Measurements from ENCODE around the gene PTPN13.
"Not testable (repeated sequence)": the region's sequence is repeated elsewhere in the genome, so short reads cannot be mapped to it uniquely, and the experiment has no call there.

Gene PTPN13

GRCh38 chr4:86631166-86631565 is 37.1 kb downstream of the PTPN13 start:
- no peak for DNase-seq (ENCODE audit: low read depth, low spot score)
- H3K4me3 ChIP-seq (ENCODE audit: low read length): no peak overlapping the region

- no peak overlapping the region for H3K4me3 ChIP-seq (ENCODE audit: low read length)
- DNase-seq (ENCODE audit: low read depth, low spot score): no peak
Measured at GRCh38 chr4:86633854-86634253, 39.7 kb downstream of the PTPN13 start.

- no peak for DNase-seq (ENCODE audit: low read depth, low spot score)
- H3K4me3 ChIP-seq (ENCODE audit: low read length): no peak overlapping the region
Measured at GRCh38 chr4:86640469-86640868, 46.4 kb downstream of the PTPN13 start.

- DNase-seq (ENCODE audit: low read depth, low spot score): no peak
- H3K4me3 ChIP-seq (ENCODE audit: low read length): no peak overlapping the region
Measured at GRCh38 chr4:86641516-86642090, 47.5 kb downstream of the PTPN13 start.

GRCh38 chr4:86644892-86645291 is 50.8 kb downstream of the PTPN13 start:
- no peak for DNase-seq (ENCODE audit: low read depth, low spot score)
- no peak overlapping the region for H3K4me3 ChIP-seq (ENCODE audit: low read length)

GRCh38 chr4:86652332-86652932 is 58.3 kb downstream of the PTPN13 start:
- no peak overlapping the region for H3K4me3 ChIP-seq (ENCODE audit: low read length)
- no peak for DNase-seq (ENCODE audit: low read depth, low spot score)

- H3K4me3 ChIP-seq (ENCODE audit: low read length): no peak overlapping the region
- DNase-seq (ENCODE audit: low read depth, low spot score): peak; percentile 10
Measured at GRCh38 chr4:86653237-86653865, 59.2 kb downstream of the PTPN13 start.

GRCh38 chr4:86656781-86657180 is 62.7 kb downstream of the PTPN13 start:
- DNase-seq (ENCODE audit: low read depth, low spot score); H3K4me3 ChIP-seq (ENCODE audit: low read length): not testable (repeated sequence)

GRCh38 chr4:86657382-86657781 is 63.3 kb downstream of the PTPN13 start:
- H3K4me3 ChIP-seq (ENCODE audit: low read length): no peak overlapping the region

GRCh38 chr4:86657910-86658309 is 63.8 kb downstream of the PTPN13 start:
- no peak for DNase-seq (ENCODE audit: low read depth, low spot score)
- no peak overlapping the region for H3K4me3 ChIP-seq (ENCODE audit: low read length)

More at GRCh38 chr4:86657382-86657781, 63.3 kb downstream of the PTPN13 start:
- DNase-seq (ENCODE audit: low read depth, low spot score): no peak

- DNase-seq (ENCODE audit: low read depth, low spot score): no peak
- no peak overlapping the region for H3K4me3 ChIP-seq (ENCODE audit: low read length)
Measured at GRCh38 chr4:86660401-86660800, 66.3 kb downstream of the PTPN13 start.

- no peak overlapping the region for H3K4me3 ChIP-seq (ENCODE audit: low read length)
- no peak for DNase-seq (ENCODE audit: low read depth, low spot score)
Measured at GRCh38 chr4:86661006-86661405, 66.9 kb downstream of the PTPN13 start.

- H3K4me3 ChIP-seq (ENCODE audit: low read length): no peak overlapping the region
- DNase-seq (ENCODE audit: low read depth, low spot score): no peak
Measured at GRCh38 chr4:86661418-86661817, 67.3 kb downstream of the PTPN13 start.

- no peak overlapping the region for H3K4me3 ChIP-seq (ENCODE audit: low read length)
- DNase-seq (ENCODE audit: low read depth, low spot score): no peak
Measured at GRCh38 chr4:86664959-86665358, 70.8 kb downstream of the PTPN13 start.

GRCh38 chr4:86670298-86670697 is 76.2 kb downstream of the PTPN13 start:
- DNase-seq (ENCODE audit: low read depth, low spot score): no peak
- H3K4me3 ChIP-seq (ENCODE audit: low read length): no peak overlapping the region

GRCh38 chr4:86670756-86671155 is 76.6 kb downstream of the PTPN13 start:
- no peak for DNase-seq (ENCODE audit: low read depth, low spot score)
- no peak overlapping the region for H3K4me3 ChIP-seq (ENCODE audit: low read length)

GRCh38 chr4:86675548-86675947 is 81.4 kb downstream of the PTPN13 start:
- no peak for DNase-seq (ENCODE audit: low read depth, low spot score)

GRCh38 chr4:86678796-86679195 is 84.7 kb downstream of the PTPN13 start:
- no peak overlapping the region for H3K4me3 ChIP-seq (ENCODE audit: low read length)
- DNase-seq (ENCODE audit: low read depth, low spot score): no peak

More at GRCh38 chr4:86675548-86675947, 81.4 kb downstream of the PTPN13 start:
- H3K4me3 ChIP-seq (ENCODE audit: low read length): no peak overlapping the region

GRCh38 chr4:86679441-86679840 is 85.3 kb downstream of the PTPN13 start:
- no peak for DNase-seq (ENCODE audit: low read depth, low spot score)
- no peak overlapping the region for H3K4me3 ChIP-seq (ENCODE audit: low read length)

GRCh38 chr4:86683167-86683566 is 89.1 kb downstream of the PTPN13 start:
- H3K4me3 ChIP-seq (ENCODE audit: low read length): no peak overlapping the region
- no peak for DNase-seq (ENCODE audit: low read depth, low spot score)

GRCh38 chr4:86683983-86684382 is 89.9 kb downstream of the PTPN13 start:
- H3K4me3 ChIP-seq (ENCODE audit: low read length): no peak overlapping the region
- DNase-seq (ENCODE audit: low read depth, low spot score): no peak

All from Jurkat, Clone E6-1 (cell line).